ENCODE measurements around the gene TCL1A.

DNA sequence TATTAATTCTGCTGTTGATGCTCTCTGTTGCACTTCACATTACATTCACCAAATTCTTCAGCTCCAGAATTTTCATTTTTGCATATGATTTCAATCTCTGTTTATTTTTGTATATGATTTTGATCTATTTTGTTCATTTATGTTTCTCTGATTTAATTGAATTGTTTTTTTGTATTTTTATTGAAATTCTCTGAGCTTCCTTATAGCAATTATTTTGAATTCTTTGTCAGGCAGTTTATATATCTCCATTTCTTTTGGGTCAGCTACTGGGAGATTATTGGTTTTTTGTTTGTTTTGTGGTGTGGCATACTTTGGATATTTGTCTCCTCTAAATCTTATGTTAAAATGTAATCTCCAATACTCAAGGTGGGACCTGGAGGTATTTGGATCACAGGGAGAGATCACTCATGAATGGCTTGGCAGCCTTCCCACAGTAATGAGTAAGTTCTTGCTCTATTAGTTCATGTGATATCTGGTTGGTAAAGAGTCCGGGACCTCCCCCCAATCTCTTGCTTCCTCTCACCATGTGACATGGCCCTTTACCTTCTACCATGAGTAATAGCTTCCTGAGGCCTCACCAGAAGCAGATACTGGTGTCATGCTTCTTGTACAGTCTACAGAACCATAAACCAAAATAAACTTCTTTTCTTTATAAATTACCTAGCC, 8.7 kb upstream of the TCL1A start:
- TF ChIP-seq POLR2A (IDR thresholded peaks at IDR 0.05; ENCODE audit: low read depth, low read length), result no peak
- no peak for TF ChIP-seq TAF1 (IDR thresholded peaks at IDR 0.05; ENCODE audit: borderline replicate concordance, low read depth, low read length)

Data from GM12892 (cell line).